ENCODE measurements around the gene KCNMB2.

DNA sequence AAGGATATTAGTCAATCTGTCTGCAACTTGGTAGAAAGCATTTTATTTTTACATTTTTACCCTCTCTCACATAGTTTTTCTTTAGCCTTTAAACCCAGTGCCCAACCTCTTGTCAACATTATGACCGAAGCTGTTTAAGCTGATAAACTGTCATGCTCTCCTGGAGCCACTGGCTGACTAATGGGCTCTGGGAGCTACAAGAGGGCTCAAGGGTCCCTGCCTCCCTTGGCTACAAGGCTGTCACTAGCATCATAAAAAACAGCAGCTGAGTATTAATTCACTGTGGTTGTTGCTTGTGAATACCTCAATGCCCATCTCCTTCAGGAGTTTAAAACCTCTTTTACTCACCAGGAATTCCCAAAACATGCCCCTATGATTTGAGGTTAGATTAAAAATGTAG is 297.5 kb downstream of the KCNMB2 start:
- TF ChIP-seq CTCF (conservative IDR thresholded peaks at IDR 0.05 in 1 of 2, IDR thresholded peaks at IDR 0.05 in 1 of 2; ENCODE audit: low read depth in 1 of 2, low read length in 2 of 2) (no peak), EZH2 (IDR thresholded peaks at IDR 0.05; ENCODE audit: low read length, missing control alignments) (no peak)

All from fibroblast of lung (primary cell).